Smooth muscle cell (in vitro differentiated cells): ENCODE results near the gene CNOT10. TPM values are rescaled to one million over a fixed set of nuclear protein-coding genes. Genes with fewer than 3 reads are reported as not detected.
"Not testable (repeated sequence)": the region's sequence is repeated elsewhere in the genome, so short reads cannot be mapped to it uniquely, and the experiment has no call there.

Experiments
- DNase-seq: peaks from one replicate; lab custom pipeline; 2025; ENCODE audit not compliant: unreplicated experiment; lab: John Stamatoyannopoulos, UW
- H2AFZ ChIP-seq: fragments of 200-600 bp; sonication (generic); 2 replicates; pipeline ENCODE4 v1.6.0; 2016; ENCODE audit warnings: antibody characterized with exemption, low read depth, mild to moderate bottlenecking
- H3F3A ChIP-seq: fragments of 200-600 bp; sonication (generic); 2 replicates; pipeline ENCODE4 v1.6.0; 2017; ENCODE audit warnings: antibody characterized with exemption, low read depth
- H3K27ac ChIP-seq: fragments of 200-600 bp; sonication (generic); 2 replicates; pipeline ENCODE4 v1.5.1; 2016; ENCODE audit warnings: low read depth, mild to moderate bottlenecking
- H3K27me3 ChIP-seq: fragments of 200-600 bp; sonication (generic); 2 replicates; pipeline ENCODE4 v1.6.1; 2016; ENCODE audit warnings: low read depth, mild to moderate bottlenecking
- H3K36me3 ChIP-seq: fragments of 200-600 bp; sonication (generic); 2 replicates; pipeline ENCODE4 v1.5.1; 2016; ENCODE audit warnings: low read depth
- H3K4me1 ChIP-seq: fragments of 200-600 bp; sonication (generic); 2 replicates; pipeline ENCODE4 v1.5.1; 2016; ENCODE audit warnings: low read depth
- H3K4me2 ChIP-seq: fragments of 200-600 bp; sonication (generic); 2 replicates; pipeline ENCODE4 v1.6.0; 2016; ENCODE audit warnings: mild to moderate bottlenecking
- H3K4me3 ChIP-seq: fragments of 200-600 bp; sonication (generic); 2 replicates; pipeline ENCODE4 v1.5.1; 2016; ENCODE audit warnings: mild to moderate bottlenecking
- H3K79me2 ChIP-seq: fragments of 200-600 bp; sonication (generic); 2 replicates; pipeline ENCODE4 v1.6.0; 2016; ENCODE audit warnings: low read depth, mild to moderate bottlenecking
- H3K9ac ChIP-seq: fragments of 200-600 bp; sonication (generic); 2 replicates; pipeline ENCODE4 v1.6.0; 2016; ENCODE audit warnings: low read depth
- H3K9me3 ChIP-seq: fragments of 200-600 bp; sonication (generic); replicated peaks from 2 replicates; pipeline ENCODE4 v1.5.1; 2016; ENCODE audit warnings: low read depth
- H4K20me1 ChIP-seq: fragments of 200-600 bp; sonication (generic); 2 replicates; pipeline ENCODE4 v1.6.0; 2016; ENCODE audit warnings: low read depth
- WGBS: methylation state at CpG from one replicate; pipeline ENCODE4 v1.1.7; 2016; ENCODE audit warnings: low lambda C conversion rate; 5-methylcytosine and 5-hydroxymethylcytosine counted together
- polyA plus RNA-seq: library from polyadenylated mRNA; unstranded; fragments of >200 nt; fragmentation: Nextera tagmentation; extraction: Ambion mirVana; gene quantifications from 2 replicates; pipeline ENCODE4 v1.2.1, GENCODE V29; 2016
- total RNA-seq: library from RNA; depleted of rRNA; stranded (reverse); fragments of >200 nt; gene quantifications from 2 replicates; pipeline ENCODE4 v1.2.3, GENCODE V29; 2014
- TF ChIP-seq, protein P1 (sequence below): fragments of 200-600 bp; sonication (generic); IDR thresholded peaks from 2 replicates; pipeline ENCODE4 v1.5.1; 2017; ENCODE audit warnings: borderline replicate concordance, mild to moderate bottlenecking, antibody characterized with exemption; ENCODE audit not compliant: insufficient read depth, poor library complexity, severe bottlenecking

Gene CNOT10
- total and polyA plus RNA-seq, 2 experiments from 2014 or later, result 19.4 to 22.9 TPM

DNA sequence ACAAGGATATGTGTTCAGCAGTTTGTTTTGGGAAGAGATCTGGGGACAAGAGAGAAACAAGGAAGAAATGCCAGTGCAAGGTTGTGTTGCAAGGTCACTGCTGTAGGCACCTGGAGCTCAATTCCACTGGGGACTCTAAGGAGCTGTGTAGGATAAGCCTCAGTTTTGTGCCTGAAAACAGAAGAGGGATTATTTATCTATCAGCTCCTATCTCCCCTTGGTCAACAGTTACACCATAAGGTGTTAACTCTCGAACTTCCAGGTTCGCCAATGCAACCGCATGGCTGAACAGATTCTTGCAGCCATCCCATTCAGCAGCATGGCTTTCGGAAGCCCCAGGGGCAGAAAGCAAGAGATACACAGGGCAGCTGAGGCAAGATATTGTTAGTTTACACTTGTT lies 41.6 kb upstream of the CNOT10 start:
- Histone ChIP-seq H3F3A (no peaks in the 10 kb centered on the region), H3K79me2 (no peaks in the 10 kb centered on the region), H3K27ac (no peak overlapping the region), H3K4me1 (no peaks in the 10 kb centered on the region), H4K20me1 (no peaks in the 10 kb centered on the region), H3K27me3 (no peaks in the 10 kb centered on the region), H3K9ac (no peak overlapping the region), H3K36me3 (no peaks in the 10 kb centered on the region), H3K4me3 (no peak overlapping the region), H3K9me3 (no peaks in the 10 kb centered on the region), H3K4me2 (no peak overlapping the region), H2AFZ (no peak overlapping the region)
- WGBS, result 89% methylated on average over 4 of the region's 4 CpGs
- no peak for DNase-seq
- TF ChIP-seq, protein P1, sequence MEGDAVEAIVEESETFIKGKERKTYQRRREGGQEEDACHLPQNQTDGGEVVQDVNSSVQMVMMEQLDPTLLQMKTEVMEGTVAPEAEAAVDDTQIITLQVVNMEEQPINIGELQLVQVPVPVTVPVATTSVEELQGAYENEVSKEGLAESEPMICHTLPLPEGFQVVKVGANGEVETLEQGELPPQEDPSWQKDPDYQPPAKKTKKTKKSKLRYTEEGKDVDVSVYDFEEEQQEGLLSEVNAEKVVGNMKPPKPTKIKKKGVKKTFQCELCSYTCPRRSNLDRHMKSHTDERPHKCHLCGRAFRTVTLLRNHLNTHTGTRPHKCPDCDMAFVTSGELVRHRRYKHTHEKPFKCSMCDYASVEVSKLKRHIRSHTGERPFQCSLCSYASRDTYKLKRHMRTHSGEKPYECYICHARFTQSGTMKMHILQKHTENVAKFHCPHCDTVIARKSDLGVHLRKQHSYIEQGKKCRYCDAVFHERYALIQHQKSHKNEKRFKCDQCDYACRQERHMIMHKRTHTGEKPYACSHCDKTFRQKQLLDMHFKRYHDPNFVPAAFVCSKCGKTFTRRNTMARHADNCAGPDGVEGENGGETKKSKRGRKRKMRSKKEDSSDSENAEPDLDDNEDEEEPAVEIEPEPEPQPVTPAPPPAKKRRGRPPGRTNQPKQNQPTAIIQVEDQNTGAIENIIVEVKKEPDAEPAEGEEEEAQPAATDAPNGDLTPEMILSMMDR, result no peak

DNA sequence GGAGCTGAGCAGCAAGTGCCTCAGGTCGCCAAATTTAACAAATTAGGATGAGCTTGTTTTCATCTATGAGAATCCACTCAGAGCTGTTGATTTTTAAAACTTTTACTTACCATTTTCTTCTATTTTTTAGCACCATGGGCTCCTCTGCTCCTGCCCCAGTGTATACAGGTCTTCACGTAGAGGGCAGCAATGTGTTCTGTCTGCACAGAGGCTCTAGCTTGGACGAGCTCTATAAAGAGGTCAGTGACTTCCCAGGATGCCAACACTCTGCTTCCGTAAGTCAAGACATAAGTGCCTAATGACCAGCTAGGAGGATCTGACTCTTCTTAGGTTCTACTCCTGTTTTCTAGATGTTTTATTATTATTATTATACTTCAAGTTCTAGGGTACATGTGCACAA lies 41.2 kb upstream of the CNOT10 start:
- no peaks in the 10 kb centered on the region for H3K4me1 ChIP-seq
- no peak overlapping the region for H3K4me3 ChIP-seq
- no peaks in the 10 kb centered on the region for H3F3A ChIP-seq
- no peak overlapping the region for H3K9ac ChIP-seq
- no peak overlapping the region for H3K4me2 ChIP-seq
- H4K20me1 ChIP-seq, result no peaks in the 10 kb centered on the region
- no peak overlapping the region for H3K27ac ChIP-seq
- H3K36me3 ChIP-seq, result no peaks in the 10 kb centered on the region
- TF ChIP-seq, protein P1, result no peak
- H3K9me3 ChIP-seq, result no peaks in the 10 kb centered on the region
- DNase-seq, result no peak
- H3K27me3 ChIP-seq, result no peaks in the 10 kb centered on the region
- H3K79me2 ChIP-seq, result no peaks in the 10 kb centered on the region
- no peak overlapping the region for H2AFZ ChIP-seq
- 73% methylated on average over 4 of the region's 4 CpGs for WGBS

DNA sequence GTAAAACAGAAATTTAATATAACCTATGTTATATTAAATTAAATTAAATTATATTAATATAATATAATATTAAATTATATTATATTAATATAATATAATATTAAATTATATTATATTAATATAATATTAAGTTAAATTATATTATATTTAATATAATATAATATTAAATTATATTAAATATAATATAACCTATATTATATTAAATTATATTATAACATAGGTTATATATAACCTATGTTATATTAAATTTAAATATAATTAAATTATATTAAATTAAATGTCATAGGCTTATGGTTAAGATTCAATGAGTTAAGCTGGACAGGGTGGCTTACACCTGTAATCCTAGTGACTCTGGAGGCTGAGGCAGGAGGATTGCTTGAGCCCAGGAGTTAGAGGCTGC lies 40.6 kb upstream of the CNOT10 start:
- DNase-seq, result no peak
- H3K4me2 ChIP-seq, result no peak overlapping the region

DNA sequence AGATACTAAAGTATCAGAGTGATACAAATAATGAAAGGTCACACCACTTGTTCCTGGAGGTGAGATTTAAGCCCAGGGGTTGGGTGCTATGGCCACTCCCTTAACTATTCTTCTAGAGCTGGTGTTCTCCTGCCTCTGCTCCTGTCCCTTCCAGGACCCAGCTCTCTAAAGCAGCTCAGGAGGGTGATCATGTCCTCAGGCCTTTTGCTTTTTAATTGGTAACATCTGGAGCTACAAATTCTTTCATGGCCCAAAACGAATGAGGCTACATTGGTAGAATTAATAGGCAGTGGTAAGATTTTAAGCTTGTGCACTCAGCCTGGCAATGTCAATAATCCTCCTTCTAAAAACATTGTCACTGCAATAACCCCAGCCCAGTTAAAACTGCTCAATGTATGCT lies 38.2 kb upstream of the CNOT10 start:
- Histone ChIP-seq H3K27me3 (no peaks in the 10 kb centered on the region), H3F3A (no peaks in the 10 kb centered on the region), H3K36me3 (no peaks in the 10 kb centered on the region), H3K79me2 (no peaks in the 10 kb centered on the region), H3K9ac (no peak overlapping the region), H3K4me2 (no peak overlapping the region), H3K27ac (no peak overlapping the region), H3K4me3 (no peak overlapping the region), H4K20me1 (no peaks in the 10 kb centered on the region), H2AFZ (no peak overlapping the region), H3K9me3 (no peaks in the 10 kb centered on the region), H3K4me1 (no peaks in the 10 kb centered on the region)
- 62% methylated on average over 1 of the region's 1 CpG for WGBS
- TF ChIP-seq, protein P1, result no peak
- no peak for DNase-seq

More for the DNA sequence above, 40.6 kb upstream of the CNOT10 start:
- Histone ChIP-seq H3K79me2 (no peaks in the 10 kb centered on the region), H3K36me3 (no peaks in the 10 kb centered on the region), H3K27ac (no peak overlapping the region), H3K9ac (no peak overlapping the region), H3K4me1 (no peaks in the 10 kb centered on the region), H3K9me3 (no peaks in the 10 kb centered on the region), H4K20me1 (no peaks in the 10 kb centered on the region), H3K4me3 (no peak overlapping the region), H3K27me3 (no peaks in the 10 kb centered on the region), H2AFZ (no peak overlapping the region), H3F3A (no peaks in the 10 kb centered on the region)
- TF ChIP-seq, protein P1, result no peak

DNA sequence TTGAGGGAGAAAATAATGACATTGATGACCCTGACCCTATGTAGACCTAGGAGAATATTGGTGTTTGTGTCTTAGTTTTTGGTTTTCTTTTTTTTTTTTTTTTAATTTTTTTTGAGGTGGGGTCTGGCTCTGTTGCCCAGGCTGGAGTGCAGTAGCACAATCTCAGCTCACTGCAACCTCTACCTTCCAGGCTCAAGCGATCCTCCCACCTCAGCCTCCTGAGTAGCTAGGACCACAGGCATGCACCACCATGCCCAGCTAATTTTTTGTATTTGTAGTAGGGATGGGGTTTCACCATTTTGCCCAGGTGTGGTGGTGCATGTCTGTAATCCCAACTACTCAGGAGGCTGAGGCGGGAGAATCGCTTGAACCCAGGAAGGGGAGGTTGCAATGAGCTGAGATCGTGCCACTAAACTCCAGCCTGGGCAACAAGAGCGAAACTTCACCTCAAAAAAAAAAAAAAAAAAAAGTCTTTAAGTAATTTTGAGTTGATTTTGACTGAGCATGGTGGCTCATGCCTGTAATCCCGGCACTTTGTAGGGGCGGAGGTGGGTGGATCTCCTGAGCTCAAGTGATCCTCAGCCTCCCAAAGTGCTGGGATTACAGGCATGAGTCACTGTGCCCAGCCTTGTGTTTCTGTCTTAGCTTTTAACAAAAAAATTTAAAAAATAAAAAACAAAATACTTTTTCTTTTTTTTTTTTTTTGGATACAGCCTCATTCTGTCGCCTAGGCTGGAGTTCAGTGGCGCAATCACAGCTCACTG lies 32.5 kb upstream of the CNOT10 start:
- H3K79me2 ChIP-seq, H4K20me1 ChIP-seq, H3K36me3 ChIP-seq, H3K27me3 ChIP-seq, H3K9ac ChIP-seq, H3K27ac ChIP-seq, H3F3A ChIP-seq, H3K9me3 ChIP-seq, H3K4me2 ChIP-seq, H2AFZ ChIP-seq, H3K4me3 ChIP-seq, DNase-seq, H3K4me1 ChIP-seq: not testable (repeated sequence)
- 87% methylated on average over 9 of the region's 9 CpGs for WGBS
